Keratinocyte (primary cell): ENCODE measurements around the gene PLCB3.

Experiments
- EZH2 ChIP-seq: IDR thresholded peaks from one replicate; pipeline ENCODE4 v1.6.1; 2012; ENCODE audit warnings: inconsistent platforms, mild to moderate bottlenecking, low read length, moderate library complexity
- TF ChIP-seq, protein P1 (sequence below), 3 experiments: IDR thresholded peaks in 1 of 3; conservative IDR thresholded peaks in 1 of 3; optimal IDR thresholded peaks in 1 of 3; 2 replicates in 2 of 3; 3 replicates in 1 of 3; pipeline versions ENCODE3 to v1.5.1; 2011; ENCODE audit warnings: low read length in 3 of 3, mild to moderate bottlenecking in 3 of 3, moderate library complexity in 2 of 3, control low read depth in 1 of 3, inconsistent platforms in 1 of 3; ENCODE audit not compliant: insufficient read depth in 2 of 3; ENCODE audit errors: extremely low read depth in 1 of 3

DNA sequence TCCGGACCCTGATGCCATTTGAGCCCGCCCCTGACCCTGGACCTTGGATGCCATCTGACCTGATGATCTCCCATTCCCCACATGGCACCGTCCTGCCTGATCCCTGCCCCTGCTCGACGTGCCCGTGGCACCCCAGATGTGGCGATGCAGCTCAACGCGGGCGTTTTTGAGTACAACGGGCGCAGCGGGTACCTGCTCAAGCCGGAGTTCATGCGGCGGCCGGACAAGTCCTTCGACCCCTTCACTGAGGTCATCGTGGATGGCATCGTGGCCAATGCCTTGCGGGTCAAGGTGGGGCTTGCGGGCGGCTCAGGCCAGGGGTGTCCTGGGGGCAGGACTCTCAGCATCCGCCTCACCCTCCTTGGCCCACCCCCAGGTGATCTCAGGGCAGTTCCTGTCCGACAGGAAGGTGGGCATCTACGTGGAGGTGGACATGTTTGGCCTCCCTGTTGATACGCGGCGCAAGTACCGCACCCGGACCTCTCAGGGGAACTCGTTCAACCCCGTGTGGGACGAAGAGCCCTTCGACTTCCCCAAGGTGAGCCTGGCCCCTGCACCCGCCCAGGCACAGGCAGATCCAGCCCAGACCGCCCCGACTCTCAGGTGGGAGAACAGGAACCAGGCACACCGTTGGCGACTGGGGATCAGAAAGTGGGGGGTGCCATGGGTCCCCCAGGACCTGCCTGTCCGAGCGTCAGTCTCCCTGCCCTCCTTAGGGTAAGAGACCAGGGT lies 11.1 kb downstream of the PLCB3 start:
- TF ChIP-seq, protein P1, sequence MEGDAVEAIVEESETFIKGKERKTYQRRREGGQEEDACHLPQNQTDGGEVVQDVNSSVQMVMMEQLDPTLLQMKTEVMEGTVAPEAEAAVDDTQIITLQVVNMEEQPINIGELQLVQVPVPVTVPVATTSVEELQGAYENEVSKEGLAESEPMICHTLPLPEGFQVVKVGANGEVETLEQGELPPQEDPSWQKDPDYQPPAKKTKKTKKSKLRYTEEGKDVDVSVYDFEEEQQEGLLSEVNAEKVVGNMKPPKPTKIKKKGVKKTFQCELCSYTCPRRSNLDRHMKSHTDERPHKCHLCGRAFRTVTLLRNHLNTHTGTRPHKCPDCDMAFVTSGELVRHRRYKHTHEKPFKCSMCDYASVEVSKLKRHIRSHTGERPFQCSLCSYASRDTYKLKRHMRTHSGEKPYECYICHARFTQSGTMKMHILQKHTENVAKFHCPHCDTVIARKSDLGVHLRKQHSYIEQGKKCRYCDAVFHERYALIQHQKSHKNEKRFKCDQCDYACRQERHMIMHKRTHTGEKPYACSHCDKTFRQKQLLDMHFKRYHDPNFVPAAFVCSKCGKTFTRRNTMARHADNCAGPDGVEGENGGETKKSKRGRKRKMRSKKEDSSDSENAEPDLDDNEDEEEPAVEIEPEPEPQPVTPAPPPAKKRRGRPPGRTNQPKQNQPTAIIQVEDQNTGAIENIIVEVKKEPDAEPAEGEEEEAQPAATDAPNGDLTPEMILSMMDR (optimal IDR thresholded peaks at IDR 0.05 in 1 of 3, IDR thresholded peaks at IDR 0.05 in 1 of 3, conservative IDR thresholded peaks at IDR 0.05 in 1 of 3; ENCODE audit: extremely low read depth in 1 of 3, insufficient read depth in 2 of 3, low read length in 3 of 3) = no peak
- TF ChIP-seq EZH2 = no peak
